Motor neuron (in vitro differentiated cells): ENCODE results near the gene GTF2IRD1. TPM values are rescaled to one million over a fixed set of nuclear protein-coding genes. Genes with fewer than 3 reads are reported as not detected.
"Not testable (repeated sequence)": the region's sequence is repeated elsewhere in the genome, so short reads cannot be mapped to it uniquely, and the experiment has no call there.

ENCODE experiments used
- ATAC-seq, 8 experiments: fragments of 200-7000 bp; cut with Tn5 transposase; replicated peaks in 6 of 8; 2 replicates each; pipeline ENCODE4 v1.8.0; 2021; ENCODE audit warnings: mild to moderate bottlenecking in 8 of 8, moderate library complexity in 8 of 8
- H3K27ac ChIP-seq, 2 donors: fragments of 250-450 bp; sonication (Bioruptor Pico); 2 replicates each; pipeline ENCODE4 v1.9.0; 2021; ENCODE audit warnings: antibody characterized with exemption in 2 of 2, mild to moderate bottlenecking in 2 of 2, moderate library complexity in 1 of 2
- H3K4me1 ChIP-seq, 2 donors: fragments of 250-450 bp; sonication (Bioruptor Pico); replicated peaks in 1 of 2; 2 replicates each; pipeline ENCODE4 v1.6.1; 2021; ENCODE audit warnings: antibody characterized with exemption in 2 of 2, mild to moderate bottlenecking in 2 of 2, moderate library complexity in 1 of 2
- H3K4me3 ChIP-seq, 5 donors: fragments of 250-450 bp; sonication (Bioruptor Pico); 2 replicates each; pipeline ENCODE4 v1.9.0; 2021; ENCODE audit warnings: antibody characterized with exemption in 5 of 5, mild to moderate bottlenecking in 5 of 5, moderate library complexity in 4 of 5
- WGBS, 10 experiments: fragments of 450-650 bp; shearing (Covaris generic); methylation state at CpG; one replicate each; pipeline ENCODE4 v1.0.0; 2022; 5-methylcytosine and 5-hydroxymethylcytosine counted together
- in situ Hi-C, 9 experiments: fragments of 400-800 bp; cut with MboI; loops; one replicate each; pipeline ENCODE4 v1.15.0; 2021; ENCODE audit warnings: low sequenced_read_pairs in 9 of 9, low pct_unique_long_range_greater_than_20kb in 2 of 9; ENCODE audit not compliant: unreplicated experiment in 9 of 9
- total RNA-seq, 8 experiments: library from RNA; unstranded; fragments of 300-600 nt; gene quantifications; 2 replicates each; pipeline versions ENCODE4 v1.2.3 to v1.2.4, GENCODE V29; 2022

Gene GTF2IRD1
- total RNA-seq, 8 experiments from 2014 or later, result 6.7 to 35.0 (median 24.3) TPM

GRCh38 chr7:74650493-74651132, 196.9 kb downstream of the GTF2IRD1 start:
- H3K27ac ChIP-seq, H3K4me3 ChIP-seq, in situ Hi-C loops: not testable (repeated sequence)
- H3K4me1 ChIP-seq, result peaks cover under 1 to 15% of the 10 kb centered on the region in 2 donors
- peak in 3 of 8 experiments; percentile 34 to 42 (median 40) for ATAC-seq
- WGBS, 10 experiments, result 64 to 100% (median 81%) methylated on average over 1 to 4 of the region's 9 CpGs

- 78 to 93% (median 92%) methylated on average over 1 to 11 of the region's 12 CpGs; no CpG with 5 or more reads in 3 of the 10 experiments for WGBS, 10 experiments
- H3K4me3 ChIP-seq, H3K27ac ChIP-seq, ATAC-seq, in situ Hi-C loops: not testable (repeated sequence)
- H3K4me1 ChIP-seq, result peaks cover 4 to 20% of the 10 kb centered on the region in 2 donors
Observed at GRCh38 chr7:74651133-74651504, 197.4 kb downstream of the GTF2IRD1 start.

Other genes with a start within 250 kb of the GTF2IRD1 start
- gene LAT2, start 243.9 kb upstream of the GTF2IRD1 start, total RNA-seq, result 1 to 10 TPM in 4 of 8 experiments, under 1 TPM in 4; 0.64 to 1.8 (median 1.1) TPM
- 10 to 100 TPM; 10.3 to 53.0 (median 18.7) TPM for gene RFC2, start 199.5 kb upstream of the GTF2IRD1 start, total RNA-seq
- 10 to 100 TPM; 11.3 to 51.8 (median 32.7) TPM for gene CLIP2, start 164.5 kb upstream of the GTF2IRD1 start, total RNA-seq
- gene GTF2I, start 203.8 kb downstream of the GTF2IRD1 start, total RNA-seq, result 100 to 1,000 TPM in 7 of 8 experiments, 10 to 100 TPM in 1; 77.9 to 293 (median 117) TPM